SU-DHL-6 (cell line): ENCODE measurements around the gene DAG1.

ENCODE experiments used
- CTCF ChIP-seq: fragments of 200-600 bp; sonication (generic); IDR thresholded peaks from one replicate; pipeline ENCODE4 v1.5.1; 2017; ENCODE audit warnings: antibody characterized with exemption, mild to moderate bottlenecking, low read length, moderate library complexity; ENCODE audit not compliant: insufficient read depth, poor library complexity, severe bottlenecking
- EZH2phosphoT487 ChIP-seq: fragments of 200-600 bp; sonication (generic), shearing (Covaris generic); conservative IDR thresholded peaks from 2 replicates; pipeline ENCODE4 v1.6.1; 2018; ENCODE audit warnings: mild to moderate bottlenecking, antibody characterized with exemption, low read length, moderate library complexity, mixed read lengths

- no peak for TF ChIP-seq CTCF
- no peak for TF ChIP-seq EZH2phosphoT487
Measured at GRCh38 chr3:49523756-49524747, 54.0 kb downstream of the DAG1 start.
